Esophagus muscularis mucosa (tissue), 4 donors: ENCODE results near the gene RSBN1L. TPM values are rescaled to one million over a fixed set of nuclear protein-coding genes. Genes with fewer than 3 reads are reported as not detected.

Experiments
- DNase-seq: peaks from one replicate; pipeline ENCODE4 v3.0.0-alpha.2; 2017; ENCODE audit errors: extremely low spot score
- H3K27ac ChIP-seq, 4 donors: fragments of 200-600 bp; sonication (generic); replicated peaks in 1 of 4; 1 replicate in 3 of 4; 2 replicates in 1 of 4; pipeline ENCODE4 v1.5.1; 2016 to 2019; ENCODE audit warnings: mild to moderate bottlenecking in 1 of 4
- H3K27me3 ChIP-seq, 4 donors: fragments of 200-600 bp; sonication (generic); one replicate each; pipeline versions ENCODE4 v1.5.1 to v1.6.0; 2016 to 2019
- H3K36me3 ChIP-seq, 4 donors: fragments of 200-600 bp; sonication (generic); one replicate each; pipeline ENCODE4 v1.5.1; 2016 to 2019
- H3K4me1 ChIP-seq, 4 donors: fragments of 200-600 bp; sonication (generic); one replicate each; pipeline ENCODE4 v1.5.1; 2016 to 2019
- H3K4me3 ChIP-seq, 4 donors: fragments of 200-600 bp; sonication (generic); 1 replicate in 2 of 4; 2 replicates in 2 of 4; pipeline ENCODE4 v1.5.1; 2016 to 2019; ENCODE audit warnings: mild to moderate bottlenecking in 4 of 4, moderate library complexity in 1 of 4
- H3K9me3 ChIP-seq, 4 donors: fragments of 200-600 bp; sonication (generic); 1 replicate in 3 of 4; 2 replicates in 1 of 4; pipeline ENCODE4 v1.5.1; 2016 to 2019
- EP300 ChIP-seq: sonication (generic); formaldehyde crosslinking; IDR thresholded peaks from one replicate; pipeline ENCODE4 v1.6.1; 2017; ENCODE audit warnings: antibody characterized with exemption
- POLR2A ChIP-seq: fragments of 450-650 bp; IDR thresholded peaks from one replicate; pipeline ENCODE4 v1.6.1; 2017; ENCODE audit warnings: antibody characterized with exemption, moderate library complexity, mild to moderate bottlenecking, low read depth
- POLR2AphosphoS5 ChIP-seq, 2 donors: sonication (generic); formaldehyde crosslinking; IDR thresholded peaks; one replicate each; pipeline ENCODE4 v1.6.1; 2017; ENCODE audit warnings: antibody characterized with exemption in 2 of 2
- WGBS: methylation state at CpG from one replicate; pipeline ENCODE4 v1.1.5; 2018; 5-methylcytosine and 5-hydroxymethylcytosine counted together
- intact Hi-C: fragments of 100-400 bp; cut with DNase I; formaldehyde crosslinking; loops from one replicate; pipeline ENCODE4 v1.15.1; 2023
- total RNA-seq, 4 donors: library from RNA; depleted of rRNA; stranded (reverse); fragments of >200 nt; gene quantifications; one replicate each; pipeline versions ENCODE4 v1.1.0 to v1.2.1, GENCODE V29; 2016
- TF ChIP-seq, protein P1 (sequence below), 3 experiments: fragments of 200-600 bp in 2 of 3; fragments of 450-650 bp in 1 of 3; sonication (generic) in 2 of 3; IDR thresholded peaks; one replicate each; pipeline ENCODE4 v1.5.1; 2017 to 2019; ENCODE audit warnings: antibody characterized with exemption in 3 of 3, mild to moderate bottlenecking in 2 of 3, moderate library complexity in 1 of 3

Gene RSBN1L
- total RNA-seq, 4 donors from 2014 or later: 17.0 to 36.5 (median 25.9) TPM

DNA sequence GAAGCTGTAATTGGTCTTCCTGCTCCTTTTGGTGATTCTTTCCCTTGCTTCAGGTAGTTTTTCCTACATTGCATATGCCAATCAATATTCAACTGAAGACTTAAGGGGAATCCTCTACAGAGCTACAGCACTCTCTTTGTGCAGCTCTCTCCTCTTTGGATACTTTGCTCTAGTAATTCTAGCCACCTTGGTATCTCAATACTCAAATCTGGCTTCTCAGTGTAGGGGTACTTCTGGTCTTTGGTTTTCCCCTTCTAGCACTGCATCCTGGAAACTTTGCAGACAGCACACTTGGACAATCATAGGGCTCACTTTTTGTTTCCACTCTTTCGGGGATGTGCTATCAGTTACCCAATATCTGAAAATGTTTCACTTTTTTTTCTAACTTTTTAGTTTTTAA is 112.3 kb downstream of the RSBN1L start:
- no peak overlapping the region for H3K27ac ChIP-seq
- peaks cover 0 to 29% (median 13%) of the 10 kb centered on the region in 4 donors for H3K9me3 ChIP-seq
- DNase-seq: no peak
- intact Hi-C loops: no loop called here
- H3K27me3 ChIP-seq: no peaks in the 10 kb centered on the region
- no peak overlapping the region for H3K4me3 ChIP-seq
- TF ChIP-seq POLR2A (no peak), EP300 (no peak), POLR2AphosphoS5 (IDR thresholded peaks at IDR 0.05) (no peak)
- TF ChIP-seq, protein P1, sequence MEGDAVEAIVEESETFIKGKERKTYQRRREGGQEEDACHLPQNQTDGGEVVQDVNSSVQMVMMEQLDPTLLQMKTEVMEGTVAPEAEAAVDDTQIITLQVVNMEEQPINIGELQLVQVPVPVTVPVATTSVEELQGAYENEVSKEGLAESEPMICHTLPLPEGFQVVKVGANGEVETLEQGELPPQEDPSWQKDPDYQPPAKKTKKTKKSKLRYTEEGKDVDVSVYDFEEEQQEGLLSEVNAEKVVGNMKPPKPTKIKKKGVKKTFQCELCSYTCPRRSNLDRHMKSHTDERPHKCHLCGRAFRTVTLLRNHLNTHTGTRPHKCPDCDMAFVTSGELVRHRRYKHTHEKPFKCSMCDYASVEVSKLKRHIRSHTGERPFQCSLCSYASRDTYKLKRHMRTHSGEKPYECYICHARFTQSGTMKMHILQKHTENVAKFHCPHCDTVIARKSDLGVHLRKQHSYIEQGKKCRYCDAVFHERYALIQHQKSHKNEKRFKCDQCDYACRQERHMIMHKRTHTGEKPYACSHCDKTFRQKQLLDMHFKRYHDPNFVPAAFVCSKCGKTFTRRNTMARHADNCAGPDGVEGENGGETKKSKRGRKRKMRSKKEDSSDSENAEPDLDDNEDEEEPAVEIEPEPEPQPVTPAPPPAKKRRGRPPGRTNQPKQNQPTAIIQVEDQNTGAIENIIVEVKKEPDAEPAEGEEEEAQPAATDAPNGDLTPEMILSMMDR (IDR thresholded peaks at IDR 0.05): no peak
- 100% methylated on average over 1 of the region's 1 CpG for WGBS
- H3K36me3 ChIP-seq: no peaks in the 10 kb centered on the region
- peaks cover 0 to 13% (median 0%) of the 10 kb centered on the region in 4 donors for H3K4me1 ChIP-seq

DNA sequence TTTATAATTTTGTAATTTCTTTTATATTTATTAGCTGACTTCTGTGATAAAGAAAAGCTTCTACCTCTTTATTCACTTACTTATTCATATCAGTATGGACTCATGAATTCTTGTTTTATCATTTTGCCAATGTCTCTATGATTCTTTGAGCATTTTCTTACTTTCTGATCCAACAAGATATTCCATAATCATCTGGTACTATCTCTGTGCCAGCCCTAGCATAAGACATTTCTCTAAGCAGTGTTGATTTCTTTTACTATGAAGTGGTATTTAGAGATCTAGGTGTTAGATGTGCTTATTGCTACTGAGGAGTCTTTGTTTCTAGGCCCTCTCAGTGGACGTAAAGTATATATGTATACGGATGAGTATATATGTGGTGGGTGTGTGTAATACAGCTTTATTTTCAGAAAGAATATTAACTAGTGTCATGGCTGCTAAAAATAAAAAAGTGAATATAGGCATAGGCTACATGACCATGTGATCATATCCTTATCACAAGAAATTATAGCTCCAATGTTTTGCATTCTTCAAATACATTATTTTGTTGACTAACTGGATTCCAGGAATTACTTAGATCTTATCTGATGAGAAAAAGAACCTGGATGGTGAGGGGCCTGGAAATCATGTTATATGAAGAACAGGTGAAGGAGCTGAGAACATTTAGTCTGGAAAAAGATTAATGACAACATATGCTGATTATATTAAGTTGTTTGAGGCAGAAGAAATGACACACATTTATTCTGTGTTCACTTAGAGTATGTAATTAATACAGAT is 115.4 kb downstream of the RSBN1L start:
- no peak for TF ChIP-seq POLR2A
- TF ChIP-seq POLR2AphosphoS5 (IDR thresholded peaks at IDR 0.05): no peak
- no peak for TF ChIP-seq EP300
- TF ChIP-seq, protein P1 (IDR thresholded peaks at IDR 0.05): no peak
- H3K4me1 ChIP-seq: peaks cover 0 to 13% (median 0%) of the 10 kb centered on the region in 4 donors
- H3K9me3 ChIP-seq: peaks cover 0 to 18% (median 8%) of the 10 kb centered on the region in 4 donors
- intact Hi-C loops: no loop called here
- H3K27me3 ChIP-seq: no peaks in the 10 kb centered on the region
- no peak overlapping the region for H3K27ac ChIP-seq
- H3K4me3 ChIP-seq: no peak overlapping the region
- WGBS: 82% methylated on average over 2 of the region's 2 CpGs
- peaks cover 0 to 4% (median 0%) of the 10 kb centered on the region in 4 donors for H3K36me3 ChIP-seq
- DNase-seq: no peak

DNA sequence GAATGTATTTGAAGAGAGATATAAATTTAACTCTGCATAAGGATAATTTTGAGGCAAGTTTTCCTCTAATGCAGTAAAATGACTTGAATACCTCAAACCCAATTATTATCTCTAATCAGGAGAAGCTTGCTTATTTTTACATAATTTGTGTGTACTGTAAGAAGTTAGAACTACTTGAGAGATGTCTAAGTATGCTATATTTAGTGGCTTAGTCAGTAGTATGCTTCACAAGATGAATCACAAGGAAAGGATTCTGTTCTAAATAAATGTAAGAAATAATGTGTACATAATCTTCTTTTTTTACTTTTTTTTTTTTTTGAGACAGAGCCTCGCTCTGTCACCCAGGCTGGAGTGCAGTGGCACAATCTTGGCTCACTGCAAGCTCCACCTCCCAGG is 116.0 kb downstream of the RSBN1L start:
- Histone ChIP-seq H3K27me3 (no peaks in the 10 kb centered on the region), H3K27ac (no peak overlapping the region), H3K4me3 (no peak overlapping the region), H3K36me3 (peaks cover 0 to 6% (median 2%) of the 10 kb centered on the region in 4 donors), H3K4me1 (peaks cover 0 to 13% (median 0%) of the 10 kb centered on the region in 4 donors), H3K9me3 (peaks cover 0 to 12% (median 4%) of the 10 kb centered on the region in 4 donors)
- TF ChIP-seq POLR2AphosphoS5 (IDR thresholded peaks at IDR 0.05) (no peak), POLR2A (no peak), EP300 (no peak)
- TF ChIP-seq, protein P1 (IDR thresholded peaks at IDR 0.05): no peak
- no peak for DNase-seq
- intact Hi-C loops: no loop called here
- 50% methylated on average over 1 of the region's 1 CpG for WGBS

DNA sequence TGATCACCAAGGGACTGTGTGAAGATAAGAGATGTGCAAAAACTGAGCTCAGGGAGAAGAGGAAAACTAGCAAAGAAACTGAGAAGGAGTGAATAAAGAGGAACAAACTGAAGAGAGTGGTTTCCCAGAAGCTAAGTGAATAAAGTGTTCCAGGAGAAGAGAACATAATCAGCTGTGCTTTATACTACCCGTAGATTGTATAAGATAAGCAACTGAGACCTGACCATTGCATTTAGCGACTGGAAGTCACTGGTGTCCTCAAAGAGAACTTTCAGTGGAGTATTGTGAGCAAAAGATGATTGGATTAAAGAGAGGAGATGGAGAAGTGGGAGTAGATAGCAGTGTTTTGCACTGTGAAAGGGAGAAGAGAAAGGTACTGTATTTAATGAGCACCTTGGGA is 116.9 kb downstream of the RSBN1L start:
- Histone ChIP-seq H3K36me3 (peaks cover 0 to 10% (median 3%) of the 10 kb centered on the region in 4 donors), H3K4me1 (peaks cover 0 to 13% (median 0%) of the 10 kb centered on the region in 4 donors), H3K4me3 (no peak overlapping the region), H3K9me3 (peaks cover 0 to 5% (median 0%) of the 10 kb centered on the region in 4 donors), H3K27me3 (no peaks in the 10 kb centered on the region), H3K27ac (no peak overlapping the region)
- DNase-seq: no peak
- intact Hi-C loops: no loop called here
- no peak for TF ChIP-seq EP300
- no peak for TF ChIP-seq POLR2AphosphoS5 (IDR thresholded peaks at IDR 0.05)
- TF ChIP-seq POLR2A: no peak
- TF ChIP-seq, protein P1 (IDR thresholded peaks at IDR 0.05): no peak
- 83% methylated on average over 2 of the region's 2 CpGs for WGBS
